ENCODE data around the gene ZNF506. TPM values are rescaled to one million over a fixed set of nuclear protein-coding genes. Genes with fewer than 3 reads are reported as not detected.
"Not testable (repeated sequence)": the region's sequence is repeated elsewhere in the genome, so short reads cannot be mapped to it uniquely, and the experiment has no call there.

The ZNF506 gene
- 2.9 TPM for total RNA-seq

DNA sequence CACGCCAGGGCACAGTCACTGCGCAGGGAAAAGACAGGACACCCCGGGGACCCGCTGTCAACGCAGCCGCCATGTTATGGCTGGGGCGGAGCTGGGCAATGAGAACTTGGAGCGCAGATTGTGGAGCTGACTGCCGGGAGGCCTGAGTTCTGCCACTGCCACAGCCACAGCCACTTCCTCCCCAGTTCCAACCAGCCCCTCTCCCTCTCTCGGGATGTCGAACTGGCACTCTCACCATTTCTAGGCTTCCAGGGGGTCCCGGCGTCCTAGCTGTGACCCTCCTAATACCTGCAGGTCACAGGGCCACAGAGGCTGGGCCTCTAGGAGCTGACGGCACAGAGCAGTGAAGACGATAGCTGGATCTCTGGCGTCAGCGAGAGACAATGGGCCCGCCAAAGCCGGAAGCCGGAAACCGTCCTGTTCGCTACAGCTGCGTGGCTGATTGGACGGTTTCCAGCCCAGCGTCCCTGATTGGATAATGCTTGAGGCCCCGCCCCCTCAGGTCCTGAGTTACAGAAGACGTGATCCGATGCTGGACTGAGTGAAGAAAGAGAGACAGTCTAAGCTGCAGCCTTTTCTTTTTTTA, at the start of gene ZNF506:
Gene ZNF506, minus strand, starts transcription at position 385 of the 586 bp plus-strand sequence. Its CDS starts 147 bp downstream, at position 238.
- DNase-seq (ENCODE audit: low spot score): peak; percentile 90
- ATAC-seq: peak; percentile 94

DNA sequence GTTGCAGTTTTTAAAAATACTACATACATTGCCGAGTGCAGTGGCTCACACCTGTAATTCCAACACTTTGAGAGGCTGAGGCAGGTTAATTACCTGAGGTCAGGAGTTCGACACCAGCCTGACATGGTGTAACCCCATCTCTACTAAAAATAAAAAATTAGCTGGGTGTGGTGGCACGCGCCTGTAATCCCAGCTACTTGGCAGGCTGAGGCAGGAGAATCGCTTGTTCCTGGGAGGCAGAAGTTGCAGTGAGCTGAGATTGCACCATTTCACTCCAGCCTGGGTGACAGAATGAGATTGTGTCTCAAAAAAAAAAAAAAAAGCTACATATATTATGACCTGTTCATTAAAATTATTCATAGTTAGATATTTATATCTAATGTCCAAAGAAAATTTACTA, 48.5 kb upstream of the ZNF506 start:
- ATAC-seq; DNase-seq (ENCODE audit: low spot score): not testable (repeated sequence)

DNA sequence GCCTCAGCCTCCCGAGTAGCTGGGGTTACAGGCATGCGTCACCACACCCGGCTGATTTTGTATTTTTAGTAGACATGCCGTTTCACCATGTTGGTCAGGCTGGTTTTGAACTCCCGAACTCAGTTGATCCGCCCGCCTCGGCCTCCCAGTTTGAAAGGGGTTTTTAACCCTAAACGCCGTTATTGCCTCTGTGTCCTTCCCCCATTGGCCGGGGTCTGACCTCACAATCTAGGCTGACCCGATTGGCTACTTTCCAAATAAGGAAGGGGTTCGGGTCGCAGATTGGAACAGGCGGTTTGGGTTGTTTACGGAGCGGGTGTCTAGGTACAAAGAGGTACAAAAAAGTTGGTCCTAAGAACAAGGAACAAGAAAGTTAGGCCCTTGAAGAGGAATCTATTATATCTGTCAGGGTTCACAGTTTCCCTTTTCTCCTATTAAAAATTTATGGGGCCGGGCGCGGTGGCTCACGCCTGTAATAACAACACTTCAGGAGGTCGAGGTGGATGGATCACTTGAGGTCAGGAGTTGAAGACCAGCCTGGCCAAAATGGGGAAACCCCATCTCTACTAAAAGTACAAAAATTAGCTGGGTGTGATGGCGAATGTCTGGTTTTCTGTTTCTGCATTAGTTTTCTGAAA, 45.2 kb upstream of the ZNF506 start:
- ATAC-seq (no peak), DNase-seq (ENCODE audit: low spot score) (no peak)

DNA sequence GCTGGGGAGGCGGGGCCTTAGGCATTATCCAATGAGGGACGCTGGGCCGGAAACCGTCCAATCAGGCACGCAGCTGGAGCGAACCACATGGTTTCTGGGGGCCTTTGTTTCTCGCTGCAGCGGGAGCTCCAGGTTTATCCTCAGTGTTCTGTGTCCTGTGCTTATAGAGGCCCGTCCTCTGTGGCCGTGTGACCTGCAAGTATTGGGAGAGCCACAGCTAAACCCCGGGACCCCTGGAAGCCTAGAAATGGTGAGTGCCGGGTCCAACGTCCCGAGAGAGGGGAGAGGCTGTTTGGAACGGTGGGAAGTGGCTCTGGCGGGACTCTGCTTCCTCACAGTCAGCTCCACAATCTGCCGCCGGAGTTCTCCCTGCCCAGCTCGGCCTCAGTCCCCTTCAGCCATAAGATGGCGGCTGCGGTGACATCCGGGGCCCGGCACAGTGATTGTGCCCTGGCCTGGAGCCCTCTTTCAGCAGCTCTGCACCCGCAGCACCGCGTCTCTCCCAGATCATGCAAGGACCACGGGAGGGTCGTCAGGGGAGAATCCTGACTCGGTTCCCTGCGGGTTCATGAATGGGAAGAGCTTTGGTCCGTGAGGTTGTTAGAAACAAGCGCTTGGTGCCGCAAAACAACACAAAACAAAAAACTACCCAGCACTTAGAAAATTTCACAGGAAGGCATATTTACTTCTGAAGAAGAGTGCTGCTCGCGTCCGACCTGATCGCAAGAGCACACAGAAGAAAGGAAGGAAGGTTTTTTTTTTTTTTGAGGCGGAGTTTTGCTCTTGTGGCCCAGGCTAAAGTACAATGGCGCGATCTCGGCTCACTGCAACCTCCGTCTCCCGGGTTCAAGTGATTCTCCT, 44.4 kb upstream of the ZNF506 start, which contains the start of gene ZNF253:
Gene ZNF253, plus strand, starts transcription at position 133 of the 861 bp plus-strand sequence. Its CDS starts 115 bp downstream, at position 248.
- peak; percentile 96 for DNase-seq (ENCODE audit: low spot score)
- ATAC-seq: peak; percentile 98

DNA sequence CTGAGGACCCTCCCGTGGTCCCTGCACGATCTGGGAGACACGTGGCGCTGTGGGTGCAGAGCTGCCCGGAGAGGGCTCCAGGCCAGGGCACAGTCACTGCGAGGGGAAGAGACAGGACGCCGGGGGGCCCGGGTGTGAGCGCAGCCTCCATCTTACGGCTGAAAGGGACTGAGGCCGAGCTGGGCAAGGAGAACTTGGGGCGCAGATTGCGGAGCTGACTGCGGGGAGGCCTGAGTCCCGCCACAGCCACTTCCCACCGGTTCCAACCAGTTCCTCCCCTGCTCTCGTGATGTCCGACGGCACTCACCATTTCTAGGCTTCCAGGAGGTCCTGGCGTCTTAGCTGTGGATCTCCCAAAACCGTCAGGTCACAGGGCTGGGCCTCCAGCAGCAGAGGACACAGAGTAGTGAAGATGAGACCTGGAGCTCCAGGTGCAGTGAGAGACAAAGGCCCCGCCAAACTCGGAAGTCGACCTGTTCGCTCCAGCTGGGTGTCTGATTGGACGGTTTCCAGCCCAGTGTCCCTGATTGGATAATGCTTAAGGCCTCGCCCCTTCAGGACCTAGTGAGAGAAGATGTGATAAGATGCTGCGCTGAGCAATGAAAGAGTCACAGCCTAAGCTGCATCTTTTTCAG, 39.3 kb upstream of the ZNF506 start:
- DNase-seq (ENCODE audit: low spot score) (no peak), ATAC-seq (no peak)

DNA sequence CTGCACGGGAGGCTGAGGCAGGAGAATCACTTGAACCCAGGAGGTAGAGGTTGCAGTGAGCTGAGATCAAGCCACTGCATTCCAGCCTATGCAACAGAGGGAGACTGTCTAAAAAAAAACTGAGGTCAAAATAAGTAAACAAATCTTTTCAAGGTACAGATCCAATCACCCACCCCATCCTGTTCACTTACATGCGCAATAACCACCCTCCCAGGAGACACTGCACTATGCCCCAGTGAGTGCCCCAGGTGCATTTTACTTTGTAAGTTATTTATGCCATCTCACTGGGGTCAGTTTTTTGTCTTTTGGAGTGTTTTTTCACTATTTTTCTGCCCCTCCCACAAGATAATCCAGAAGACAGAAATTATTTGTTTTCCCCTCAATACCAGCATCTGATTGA, 37.2 kb upstream of the ZNF506 start:
- ATAC-seq: no peak

DNA sequence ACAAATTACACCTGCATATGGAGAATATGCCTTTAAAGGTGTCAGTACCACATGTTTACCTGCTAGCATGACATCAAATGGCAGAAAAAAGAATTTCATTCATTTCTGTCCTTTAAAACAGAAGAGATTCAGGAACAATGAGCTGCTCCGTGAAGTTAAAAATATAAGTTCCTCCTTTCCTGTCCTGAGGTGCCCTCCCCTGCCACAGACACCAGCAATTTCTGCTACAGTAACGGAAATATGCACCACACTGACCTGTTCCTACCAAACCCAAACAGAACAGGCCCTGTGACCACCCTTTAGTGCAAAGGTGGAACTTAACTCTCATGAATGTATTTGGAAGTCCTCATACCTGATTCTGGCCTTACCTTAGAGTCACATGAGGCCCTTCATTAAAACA, 30.2 kb upstream of the ZNF506 start:
- ATAC-seq; DNase-seq (ENCODE audit: low spot score): not testable (repeated sequence)

More for the DNA sequence above, 37.2 kb upstream of the ZNF506 start:
- no peak for DNase-seq (ENCODE audit: low spot score)

DNA sequence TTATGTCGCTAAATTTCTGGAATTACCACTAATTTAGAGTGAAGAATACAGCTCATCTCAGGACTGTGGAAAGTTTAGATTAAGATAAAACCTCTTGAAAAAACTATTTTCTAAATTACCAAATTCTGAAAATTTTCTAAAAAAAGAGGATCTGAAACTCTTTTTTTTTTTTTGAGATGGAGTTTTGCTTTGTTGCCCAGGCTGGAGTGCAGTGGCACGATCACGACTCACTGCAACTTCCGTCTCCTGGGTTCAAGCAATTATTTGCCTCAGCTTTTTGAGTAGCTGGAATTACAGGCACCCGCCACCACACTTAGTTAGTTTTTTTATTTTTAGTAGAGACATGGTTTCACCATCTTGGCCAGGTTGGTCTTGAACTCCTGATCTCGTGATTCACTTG, 27.5 kb upstream of the ZNF506 start:
- no peak for ATAC-seq

DNA sequence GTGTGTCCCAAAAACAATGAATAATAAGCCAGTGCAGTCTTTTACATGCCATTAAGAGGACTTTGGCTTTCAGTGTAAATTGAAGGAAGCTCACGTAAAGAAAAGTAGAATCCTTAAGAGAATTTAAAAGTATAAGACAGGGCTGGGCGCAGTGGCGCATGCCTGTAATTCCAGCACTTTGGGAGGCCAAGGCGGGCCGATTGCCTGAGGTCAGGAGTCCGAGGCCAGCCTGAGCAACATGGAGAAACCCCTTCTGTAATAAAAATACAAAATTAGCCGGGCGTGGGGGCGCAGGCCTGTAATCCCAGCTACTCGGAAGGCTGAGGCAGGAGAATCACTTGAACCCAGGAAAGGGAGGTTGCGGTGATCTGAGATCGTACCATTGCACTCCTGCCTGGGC, 26.2 kb upstream of the ZNF506 start:
- DNase-seq (ENCODE audit: low spot score) (no peak), ATAC-seq (no peak)

More for the DNA sequence above, 27.5 kb upstream of the ZNF506 start:
- DNase-seq (ENCODE audit: low spot score): no peak

DNA sequence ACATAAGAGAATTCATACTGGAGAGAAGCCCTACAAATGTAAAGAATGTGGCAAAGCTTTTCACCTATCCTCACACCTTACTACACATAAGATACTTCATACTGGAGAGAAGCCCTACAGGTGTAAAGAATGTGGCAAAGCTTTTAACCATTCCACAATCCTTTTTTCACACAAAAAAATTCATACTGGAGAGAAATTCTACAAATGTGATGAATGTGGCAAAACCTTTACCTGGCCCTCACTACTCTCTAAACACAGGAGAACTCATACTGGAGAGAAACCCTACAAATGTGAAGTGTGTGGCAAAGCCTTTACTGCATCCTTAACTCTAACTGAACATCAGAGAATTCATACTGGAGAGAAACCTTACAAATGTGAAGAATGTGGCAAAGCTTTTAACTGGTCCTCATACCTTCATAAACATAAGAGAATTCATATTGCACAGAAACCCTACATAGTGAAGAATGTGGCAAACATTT, 14.0 kb upstream of the ZNF506 start:
- DNase-seq (ENCODE audit: low spot score) (no peak), ATAC-seq (no peak)

DNA sequence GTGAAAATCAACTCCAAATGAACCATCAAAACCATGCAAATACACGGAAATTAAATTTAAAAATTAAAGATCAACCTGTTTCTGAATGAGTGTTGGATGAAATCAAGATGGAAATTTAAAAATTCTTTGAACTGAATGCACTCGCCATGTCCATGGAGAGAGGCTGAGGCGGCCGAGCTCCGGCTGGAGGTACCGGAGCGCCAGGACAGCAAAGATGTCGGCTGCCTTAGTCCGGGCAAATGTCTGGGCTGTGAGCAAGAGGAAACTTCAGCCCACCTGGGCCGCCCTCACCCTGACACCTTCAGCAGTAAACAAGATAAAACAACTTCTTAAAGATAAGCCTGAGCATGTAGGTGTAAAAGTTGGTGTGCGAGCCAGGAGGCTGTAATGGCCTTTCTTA, 5.3 kb upstream of the ZNF506 start:
- DNase-seq (ENCODE audit: low spot score) (no peak), ATAC-seq (no peak)

DNA sequence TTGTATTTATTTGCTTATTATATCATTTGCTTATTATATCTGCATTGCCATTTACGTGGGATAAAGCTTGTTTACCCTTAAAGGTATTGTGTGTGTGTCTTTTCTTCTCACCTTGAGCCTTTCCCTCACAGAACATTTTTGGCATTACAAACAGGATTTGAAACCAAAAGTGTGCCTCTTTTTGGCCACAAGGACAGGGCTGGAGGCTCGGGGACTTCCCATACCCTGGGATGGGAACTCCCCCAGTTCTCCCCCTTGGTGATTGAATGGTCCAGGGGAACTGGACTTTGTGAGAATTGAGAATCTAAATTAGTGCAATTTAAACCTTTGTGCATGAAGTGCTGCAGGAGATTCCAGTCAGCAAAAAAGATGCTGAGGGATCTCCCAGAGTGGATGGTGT, 2.4 kb upstream of the ZNF506 start:
- ATAC-seq: no peak
- no peak for DNase-seq (ENCODE audit: low spot score)

DNA sequence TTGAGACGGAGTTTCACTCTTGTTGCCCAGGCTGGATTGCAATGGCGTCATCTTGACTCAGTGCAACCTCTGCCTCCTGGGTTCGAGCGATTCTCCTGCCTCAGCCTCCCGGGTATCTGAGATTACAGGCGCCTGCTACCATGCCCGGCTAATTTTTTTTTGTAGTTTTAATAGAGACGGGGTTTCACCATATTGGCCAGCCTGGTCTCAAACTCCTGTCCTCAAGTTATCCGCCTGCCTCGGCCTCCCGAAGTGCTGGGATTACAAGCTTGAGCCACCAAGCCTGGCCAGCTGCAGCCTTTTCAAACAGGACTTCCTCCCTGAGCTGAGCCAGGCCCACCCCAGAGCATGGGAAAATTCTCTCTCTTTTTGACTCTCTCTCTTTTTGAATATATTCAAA, 426 bp upstream of the ZNF506 start:
- DNase-seq (ENCODE audit: low spot score); ATAC-seq: not testable (repeated sequence)

DNA sequence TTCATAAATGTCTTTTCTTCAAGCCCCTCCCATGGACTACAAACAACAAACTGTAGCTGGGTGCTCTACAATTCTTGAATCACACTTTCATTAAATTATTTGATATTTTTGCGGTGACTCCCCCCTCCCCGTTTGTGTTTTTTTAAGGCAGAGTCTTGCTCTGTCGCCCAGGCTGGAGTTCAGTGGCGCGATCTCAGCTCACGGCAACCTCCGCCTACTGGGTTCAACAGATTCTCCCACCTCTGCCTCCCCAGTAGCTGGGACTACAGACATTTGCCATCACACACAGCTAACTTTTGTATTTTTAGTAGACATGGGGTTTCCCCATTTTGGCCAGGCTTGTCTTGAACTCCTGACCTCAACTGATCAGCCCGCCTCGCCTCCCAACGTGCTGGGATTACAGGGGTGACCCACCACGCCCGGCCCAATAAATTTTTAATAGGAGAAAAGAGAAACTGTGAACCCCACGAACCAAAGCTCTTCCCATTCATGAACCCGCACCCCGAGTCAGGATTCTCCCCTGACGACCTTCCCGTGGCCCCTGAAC, 703 bp downstream of the ZNF506 start:
- no peak for ATAC-seq
- DNase-seq (ENCODE audit: low spot score): no peak

DNA sequence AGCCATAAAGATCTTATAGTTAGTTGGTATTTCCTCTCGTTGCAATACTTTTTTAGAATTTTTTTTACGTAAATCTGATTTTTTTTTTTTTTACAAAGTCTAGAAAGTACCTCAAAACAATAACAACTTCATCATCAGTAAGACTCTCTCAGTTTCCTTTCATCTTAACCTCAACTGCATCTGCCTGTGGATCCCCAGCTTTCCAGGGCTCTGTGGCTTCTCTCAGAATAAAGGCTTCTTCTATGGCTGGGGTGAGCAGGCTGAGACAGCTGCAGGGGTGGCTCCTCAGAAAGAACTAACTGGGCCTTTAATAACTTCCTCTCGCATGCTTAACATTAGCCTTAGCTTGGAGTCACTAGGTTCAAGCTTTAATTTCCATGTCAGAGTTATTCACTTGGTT, 4.2 kb downstream of the ZNF506 start:
- no peak for DNase-seq (ENCODE audit: low spot score)
- ATAC-seq: no peak

DNA sequence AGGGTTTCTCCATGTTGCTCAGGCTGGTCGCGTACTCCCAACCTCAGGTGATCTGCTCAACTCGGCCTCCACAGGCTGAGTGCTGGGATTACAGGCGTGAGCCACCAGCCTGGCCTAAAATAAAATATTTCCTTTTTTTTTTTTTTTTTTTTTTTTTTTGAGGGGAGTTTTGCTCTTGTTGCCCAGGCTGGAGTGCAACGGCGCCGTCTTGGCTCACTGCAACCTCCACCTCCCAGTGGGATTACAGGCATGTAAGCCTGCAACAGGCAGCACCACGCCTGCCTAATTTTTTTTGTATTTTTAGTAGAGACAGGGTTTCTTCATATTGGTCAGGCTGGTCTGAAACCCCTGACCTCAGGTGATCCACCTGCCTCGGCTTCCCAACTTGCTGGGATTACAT, 4.9 kb downstream of the ZNF506 start:
- DNase-seq (ENCODE audit: low spot score) (no peak), ATAC-seq (no peak)

DNA sequence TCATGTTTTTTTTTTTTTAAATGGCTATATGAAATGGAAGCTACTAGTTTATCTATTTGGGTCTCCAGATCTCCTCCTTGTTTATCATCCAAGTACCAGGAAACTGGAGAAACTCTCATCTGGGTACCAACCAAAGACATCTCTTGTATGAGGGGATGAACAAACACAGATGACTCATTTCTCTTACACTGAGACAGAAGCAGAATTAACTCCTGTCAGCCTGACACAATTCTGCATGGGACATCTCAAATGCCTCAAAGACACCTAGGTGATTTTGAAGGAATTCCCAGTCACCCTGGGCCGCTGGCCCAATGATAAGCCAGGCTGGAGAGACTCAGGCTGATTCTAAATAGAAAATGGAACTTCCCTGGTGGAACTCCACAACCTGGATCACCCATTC, 9.6 kb downstream of the ZNF506 start:
- not testable (repeated sequence) for ATAC-seq; DNase-seq (ENCODE audit: low spot score)

DNA sequence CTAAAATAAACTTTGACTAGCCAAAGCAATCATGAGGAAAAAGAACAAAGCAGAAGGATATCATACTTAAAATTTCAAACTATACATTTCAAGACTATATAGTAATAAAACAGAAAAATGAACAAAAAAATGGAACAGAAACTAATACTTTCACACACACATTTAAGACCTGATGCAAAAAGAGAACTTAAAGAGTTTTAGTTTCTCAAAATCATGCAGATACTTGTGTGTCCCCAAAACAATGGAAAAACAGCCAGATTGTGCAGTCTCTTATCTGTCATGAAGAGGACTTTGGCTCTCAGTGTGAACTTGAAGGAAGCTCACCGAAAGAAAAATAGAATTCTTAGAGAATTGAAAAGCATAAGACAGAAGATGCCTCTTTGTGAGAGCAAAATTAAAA, 16.1 kb downstream of the ZNF506 start:
- no peak for ATAC-seq

DNA sequence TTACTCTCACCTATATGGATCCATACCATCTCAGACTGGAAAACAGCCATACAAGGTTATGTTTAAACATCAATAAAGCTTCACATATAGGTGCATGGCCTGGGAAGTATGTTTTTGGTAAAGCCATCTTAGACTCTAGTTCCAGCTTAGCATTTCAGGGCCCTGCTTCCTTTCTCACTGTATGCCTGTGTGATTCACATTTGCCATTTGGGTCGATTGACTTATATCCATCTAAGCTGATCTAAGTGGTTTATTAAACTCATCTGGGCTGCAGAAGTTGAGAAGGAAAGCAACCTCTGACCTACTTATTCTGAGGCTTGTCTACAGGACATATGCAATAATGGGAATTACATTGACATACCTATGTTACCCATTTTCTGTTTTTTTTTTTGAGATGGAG, 33.5 kb downstream of the ZNF506 start:
- no peak for ATAC-seq
- no peak for DNase-seq (ENCODE audit: low spot score)

More for the DNA sequence above, 16.1 kb downstream of the ZNF506 start:
- DNase-seq (ENCODE audit: low spot score): no peak

DNA sequence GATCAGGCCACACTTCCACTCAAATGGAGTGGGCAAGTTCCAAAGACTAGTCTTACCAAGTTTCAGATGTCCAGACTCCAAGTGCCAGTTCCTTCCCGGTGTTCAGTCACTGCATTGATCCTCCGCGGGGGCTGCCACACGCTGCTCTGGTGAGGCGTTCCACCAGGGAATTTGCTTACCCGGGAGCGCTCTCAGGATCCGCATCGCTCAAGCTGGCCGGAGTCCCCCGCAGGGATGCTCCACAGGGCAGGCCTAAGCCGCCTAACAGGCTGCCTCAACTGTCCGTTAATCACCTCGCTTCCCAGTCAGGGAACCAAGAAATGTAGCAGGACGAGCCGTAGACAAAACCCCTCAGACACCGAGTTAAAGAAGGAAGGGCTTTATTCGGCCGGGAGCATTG, 36.1 kb downstream of the ZNF506 start:
- not testable (repeated sequence) for DNase-seq (ENCODE audit: low spot score); ATAC-seq

DNA sequence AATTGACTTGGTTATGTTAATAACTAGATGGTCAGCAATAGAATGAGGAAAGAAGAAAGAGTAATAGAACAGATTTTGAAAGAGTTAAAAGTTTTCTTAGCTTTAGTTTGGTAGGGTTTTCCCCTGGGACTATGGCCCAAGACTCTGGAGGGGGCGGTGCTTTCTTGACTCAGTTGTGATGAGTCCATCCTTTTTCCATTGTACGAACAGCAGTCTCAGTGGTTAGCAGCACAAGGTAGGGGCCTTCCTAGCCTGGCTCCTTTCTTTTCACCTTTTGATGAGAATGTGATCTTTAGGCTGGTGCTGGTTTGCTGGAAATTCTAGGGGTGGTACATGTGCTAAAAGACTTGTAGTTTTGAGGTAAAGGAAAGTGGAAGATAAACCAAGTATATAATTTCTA, 38.8 kb downstream of the ZNF506 start:
- DNase-seq (ENCODE audit: low spot score) (no peak), ATAC-seq (no peak)
